HepG2 (cell line): Measurements from ENCODE around the gene SPACA6. TPM values are rescaled to one million over a fixed set of nuclear protein-coding genes. Genes with fewer than 3 reads are reported as not detected.

Source experiments
- ATAC-seq: fragments of 200-7000 bp; cut with Tn5 transposase; 3 replicates; pipeline ENCODE4 v1.9.1; 2020; ENCODE audit warnings: mild to moderate bottlenecking, moderate library complexity
- BruUV-seq: library from RNA; stranded (reverse); fragments of 400-500 nt; replicated peaks from 2 replicates; lab custom pipeline; 2021; lab: Mats Ljungman, UMichigan
- CTCF ChIA-PET: fragments of 300-600 bp; formaldehyde crosslinking; extraction: SDS; loops from one replicate; lab custom pipeline; 2021; ENCODE audit warnings: low total read pairs, inconsistent platforms, low intra/inter-chr PET ratio; lab: Yijun Ruan, JAX
- POLR2A ChIA-PET: fragments of 350-600 bp; sonication (Branson Sonifier 250); formaldehyde crosslinking; loops from one replicate; lab custom pipeline; 2020; ENCODE audit warnings: antibody characterized with exemption, inconsistent platforms; lab: Yijun Ruan, JAX
- DNase-seq: peaks from one replicate; pipeline ENCODE4 v3.0.0-alpha.2; 2015; ENCODE audit warnings: low spot score
- FAIRE-seq: peaks from 3 replicates; lab custom pipeline; 2011; peaks lifted over from hg19 to GRCh38; lab: Jason Lieb, UNC
- H2AFZ ChIP-seq: one replicate; pipeline ENCODE4 v1.6.1; 2011; ENCODE audit warnings: low read length, inconsistent platforms
- H3K27ac ChIP-seq: fragments of 300-600 bp; 3 replicates; pipeline ENCODE4 v1.8.0; 2011; ENCODE audit warnings: mixed run types, mild to moderate bottlenecking, mixed read lengths, low read length, inconsistent platforms; ENCODE audit not compliant: insufficient read depth; ENCODE audit errors: extremely low read length
- H3K27me3 ChIP-seq, 2 experiments: fragments of 200-600 bp in 1 of 2; 2 replicates in 1 of 2; 3 replicates in 1 of 2; pipeline versions ENCODE4 v1.6.0 to v1.8.0; 2011; ENCODE audit warnings: low read length in 2 of 2, mild to moderate bottlenecking in 2 of 2, moderate library complexity in 2 of 2, inconsistent platforms in 1 of 2; ENCODE audit not compliant: insufficient read depth in 2 of 2, control insufficient read depth in 1 of 2
- H3K36me3 ChIP-seq, 2 experiments: fragments of 200-600 bp in 1 of 2; replicated peaks in 1 of 2; 2 replicates in 1 of 2; 3 replicates in 1 of 2; pipeline versions ENCODE4 v1.5.1 to v1.8.0; 2011; ENCODE audit warnings: low read length in 2 of 2, inconsistent platforms in 1 of 2; ENCODE audit not compliant: insufficient read depth in 2 of 2, control insufficient read depth in 1 of 2
- H3K4me1 ChIP-seq: 2 replicates; pipeline ENCODE4 v1.5.1; 2012; ENCODE audit warnings: low read length, inconsistent platforms; ENCODE audit not compliant: insufficient read depth
- H3K4me2 ChIP-seq: 2 replicates; pipeline ENCODE4 v1.6.0; 2011; ENCODE audit warnings: low read depth, low read length, inconsistent platforms
- H3K4me3 ChIP-seq, 3 experiments: fragments of 200-600 bp in 1 of 3; sonication (generic), shearing (Covaris generic) in 1 of 3; replicated peaks in 1 of 3; 2 replicates each; pipeline ENCODE4 v1.5.1; 2011 to 2016; ENCODE audit warnings: low read length in 3 of 3, inconsistent platforms in 2 of 3, low read depth in 2 of 3, mild to moderate bottlenecking in 2 of 3, control low read depth in 1 of 3, mixed read lengths in 1 of 3; ENCODE audit not compliant: insufficient read depth in 1 of 3
- H3K79me2 ChIP-seq: one replicate; pipeline ENCODE4 v1.6.1; 2011; ENCODE audit warnings: low read length, inconsistent platforms; ENCODE audit not compliant: insufficient read depth
- H3K9ac ChIP-seq: 2 replicates; pipeline ENCODE4 v1.6.0; 2011; ENCODE audit warnings: mild to moderate bottlenecking, low read depth, low read length, inconsistent platforms; ENCODE audit not compliant: insufficient read depth
- H3K9me3 ChIP-seq: 2 replicates; pipeline ENCODE4 v1.5.1; 2012; ENCODE audit warnings: mild to moderate bottlenecking, low read length
- H4K20me1 ChIP-seq: 2 replicates; pipeline ENCODE4 v1.6.0; 2011; ENCODE audit warnings: inconsistent platforms, mild to moderate bottlenecking, low read length, moderate library complexity; ENCODE audit not compliant: insufficient read depth
- CREB1 ChIP-seq, 2 experiments: fragments of 450-650 bp in 1 of 2; IDR thresholded peaks; 2 replicates each; pipeline ENCODE4 v1.6.1; 2016 to 2017; ENCODE audit warnings: control low read depth in 1 of 2, mild to moderate bottlenecking in 1 of 2, missing compliant biosample characterization in 1 of 2, missing genetic modification characterization in 1 of 2
- ZNF335 ChIP-seq: sonication (generic); formaldehyde crosslinking; IDR thresholded peaks from 2 replicates; pipeline ENCODE4 v1.4.0; 2020; ENCODE audit warnings: missing genetic modification reagents
- ZNF350 ChIP-seq: sonication (generic); formaldehyde crosslinking; IDR thresholded peaks from 2 replicates; pipeline ENCODE4 v1.4.0; 2020; ENCODE audit warnings: mild to moderate bottlenecking, low read depth, missing genetic modification reagents, borderline replicate concordance
- ZNF362 ChIP-seq: sonication (generic); formaldehyde crosslinking; IDR thresholded peaks from 2 replicates; pipeline ENCODE4 v1.4.0; 2020; ENCODE audit warnings: missing genetic modification reagents, mild to moderate bottlenecking, borderline replicate concordance
- WGBS: methylation state at CpG from one replicate; pipeline ENCODE4 v1.1.6; 2017; ENCODE audit warnings: low lambda C conversion rate; 5-methylcytosine and 5-hydroxymethylcytosine counted together
- in situ Hi-C: cut with HindIII; loops from 2 replicates; pipeline ENCODE4 v1.10.0; 2017; ENCODE audit warnings: low pct_unique_long_range_greater_than_20kb; ENCODE audit not compliant: extremely low pct_ligation_motif_present
- intact Hi-C: fragments of 100-400 bp; cut with micrococcal nuclease; formaldehyde crosslinking; loops from one replicate; pipeline ENCODE4 v1.10.0; 2022; ENCODE audit not compliant: unreplicated experiment
- polyA plus RNA-seq, 8 experiments: library from polyadenylated mRNA; depleted of rRNA in 3 of 8; stranded (reverse) in 7 of 8; unstranded in 1 of 8; fragments of >200 nt; fragmentation: Illumina TruSeq in 4 of 8; extraction: Trizol in 4 of 8; gene quantifications; 2 replicates each; pipeline versions ENCODE4 v1.2.1 to v1.2.3, GENCODE V29; 2011 to 2016; ENCODE audit warnings: low read depth in 4 of 8, missing spikeins in 1 of 8, mixed read lengths in 1 of 8; ENCODE audit not compliant: insufficient read depth in 1 of 8
- total RNA-seq, 5 experiments: library from RNA; depleted of rRNA; stranded (reverse); fragments of >200 nt; fragmentation: Illumina TruSeq; extraction: Trizol; gene quantifications; 2 replicates each; pipeline ENCODE4 v1.2.3, GENCODE V29; 2016; ENCODE audit warnings: low read depth in 1 of 5

The SPACA6 gene
- total and polyA plus RNA-seq, 2 of the 13 experiments (the other 11 are each of a cell fraction or from before 2014, with no cell fraction given) = 1.4 to 2.2 TPM

GRCh38 chr19:51739466-51740213, 46.5 kb downstream of the SPACA6 start:
- in situ Hi-C loops = no loop called here

GRCh38 chr19:51740356-51740755, 47.2 kb downstream of the SPACA6 start:
- POLR2A ChIA-PET = no interaction called here
- CTCF ChIA-PET = no interaction called here
- FAIRE-seq (no peak), DNase-seq (no peak), ATAC-seq (no peak)
- Histone ChIP-seq H3K4me1 (no peaks in the 10 kb centered on the region), H3K79me2 (no peaks in the 10 kb centered on the region), H4K20me1 (no peaks in the 10 kb centered on the region), H3K9ac (no peak overlapping the region), H3K36me3 (no peaks in the 10 kb centered on the region), H3K9me3 (no peaks in the 10 kb centered on the region), H3K27me3 (peaks cover 0 to 4% of the 10 kb centered on the region in 2 experiments; a peak in 2 of 5 replicates), H3K4me3 (no peak overlapping the region), H3K27ac (no peak overlapping the region), H3K4me2 (no peak overlapping the region), H2AFZ (no peak overlapping the region)
- in situ Hi-C loops (no loop called here), intact Hi-C loops (no loop called here)
- TF ChIP-seq ZNF350 (CRISPR knock-in tag) = no peak
- TF ChIP-seq ZNF362 = no peak
- no TSS peak for BruUV-seq
- 2% methylated on average over 5 of the region's 5 CpGs for WGBS

More at GRCh38 chr19:51739466-51740213, 46.5 kb downstream of the SPACA6 start:
- H3K4me2 ChIP-seq = no peak overlapping the region
- no peak overlapping the region for H3K4me3 ChIP-seq
- TF ChIP-seq CREB1 (IDR thresholded peaks at IDR 0.05) (peak; percentile 51), CREB1 (CRISPR knock-in tag; IDR thresholded peaks at IDR 0.05) (no peak), ZNF335 (CRISPR knock-in tag) (no peak)
- TF ChIP-seq, all 625 proteins: peak for 1
- H3K4me1 ChIP-seq = no peaks in the 10 kb centered on the region
- intact Hi-C loops = no loop called here
- no TSS peak for BruUV-seq
- POLR2A ChIA-PET = no interaction called here
- peaks cover 0 to 4% of the 10 kb centered on the region in 2 experiments; a peak in 2 of 5 replicates for H3K27me3 ChIP-seq
- ATAC-seq (no peak), DNase-seq (no peak), FAIRE-seq (no peak)
- H4K20me1 ChIP-seq = no peaks in the 10 kb centered on the region
- H3K9ac ChIP-seq = no peak overlapping the region
- no peaks in the 10 kb centered on the region for H3K79me2 ChIP-seq
- no peaks in the 10 kb centered on the region for H3K9me3 ChIP-seq
- WGBS = 10% methylated on average over 13 of the region's 13 CpGs
- CTCF ChIA-PET = no interaction called here
- H3K36me3 ChIP-seq = no peaks in the 10 kb centered on the region
- H3K27ac ChIP-seq = no peak overlapping the region
- H2AFZ ChIP-seq = no peak overlapping the region
